Ascending aorta (tissue), 2 donors: Measurements from ENCODE around the gene MED28. TPM values are rescaled to one million over a fixed set of nuclear protein-coding genes. Genes with fewer than 3 reads are reported as not detected.
A peak's percentile ranks its signal among the peaks of the same experiment; 100 is the strongest.
"Not testable (repeated sequence)": the region's sequence is repeated elsewhere in the genome, so short reads cannot be mapped to it uniquely, and the experiment has no call there.

ENCODE experiments used
- DNase-seq, 2 donors: peaks; one replicate each; pipeline ENCODE4 v3.0.0-alpha.2; 2019; ENCODE audit warnings: low spot score in 2 of 2
- H3K27ac ChIP-seq, 2 donors: fragments of 200-600 bp; sonication (generic); one replicate each; pipeline ENCODE4 v1.5.1; 2016 to 2017; ENCODE audit warnings: mild to moderate bottlenecking in 1 of 2
- H3K27me3 ChIP-seq: fragments of 200-600 bp; sonication (generic); one replicate; pipeline ENCODE4 v1.5.1; 2017
- H3K36me3 ChIP-seq, 2 donors: fragments of 200-600 bp; sonication (generic); one replicate each; pipeline ENCODE4 v1.5.1; 2016
- H3K4me1 ChIP-seq, 2 donors: fragments of 200-600 bp; sonication (generic); one replicate each; pipeline ENCODE4 v1.5.1; 2016 to 2017; ENCODE audit warnings: mild to moderate bottlenecking in 1 of 2
- H3K4me3 ChIP-seq, 2 donors: fragments of 200-600 bp; sonication (generic); one replicate each; pipeline ENCODE4 v1.5.1; 2016 to 2017; ENCODE audit warnings: mild to moderate bottlenecking in 1 of 2
- H3K9me3 ChIP-seq, 2 donors: fragments of 200-600 bp; sonication (generic); one replicate each; pipeline ENCODE4 v1.5.1; 2016
- CTCF ChIP-seq, 3 experiments: fragments of 200-600 bp in 2 of 3; fragments of 450-650 bp in 1 of 3; sonication (generic) in 2 of 3; IDR thresholded peaks; one replicate each; pipeline ENCODE4 v1.5.1; 2016 to 2019; ENCODE audit warnings: antibody characterized with exemption in 3 of 3, mild to moderate bottlenecking in 1 of 3, moderate library complexity in 1 of 3
- intact Hi-C: fragments of 100-400 bp; cut with DNase I; formaldehyde crosslinking; loops from one replicate; pipeline ENCODE4 v1.15.1; 2023
- total RNA-seq: library from RNA; depleted of rRNA; stranded (reverse); fragments of >200 nt; gene quantifications from one replicate; pipeline ENCODE4 v1.1.0, GENCODE V29; 2016

The MED28 gene
- 6.2 TPM for total RNA-seq

DNA sequence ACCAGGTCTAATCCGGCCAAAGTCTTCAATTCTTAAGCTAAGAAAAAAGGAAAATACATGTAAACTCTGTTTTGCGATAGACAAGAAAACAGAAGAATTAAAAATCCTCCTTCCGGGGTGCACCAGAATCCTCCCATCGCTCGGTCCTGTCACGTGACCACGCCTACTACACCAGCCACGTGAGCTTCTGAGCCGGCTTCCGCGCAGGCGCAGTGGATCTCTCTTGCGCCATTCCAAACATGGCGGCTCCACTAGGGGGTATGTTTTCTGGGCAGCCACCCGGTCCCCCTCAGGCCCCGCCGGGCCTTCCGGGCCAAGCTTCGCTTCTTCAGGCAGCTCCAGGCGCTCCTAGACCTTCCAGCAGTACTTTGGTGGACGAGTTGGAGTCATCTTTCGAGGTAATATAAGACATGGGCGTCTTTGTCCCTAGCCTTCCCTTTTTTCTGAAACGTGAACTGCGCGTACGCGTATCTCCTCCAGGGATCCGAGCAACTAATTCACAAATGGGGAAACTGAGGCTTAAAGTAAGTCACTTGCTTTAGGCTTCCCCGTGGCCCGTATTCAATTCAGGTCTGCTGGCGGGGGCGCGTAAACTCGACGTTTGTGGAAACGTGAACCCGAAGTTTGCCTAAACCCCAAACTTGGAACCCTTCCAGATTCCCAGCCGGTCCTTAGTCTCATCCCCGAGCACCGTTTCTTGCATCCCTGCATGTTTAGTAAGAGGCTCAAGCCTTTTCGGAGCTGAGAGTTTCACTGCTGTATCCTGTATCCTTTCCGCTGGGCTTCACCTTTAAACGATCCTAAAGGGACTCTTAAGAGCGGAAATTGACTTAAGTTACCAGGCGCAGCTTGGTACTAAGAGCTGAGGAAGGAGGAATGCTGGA lies at the start of gene MED28:
TSS of gene MED28 (plus strand) at position 226 of the 884 bp plus-strand sequence. CDS start at position 240, 14 bp downstream.
- DNase-seq: peak; percentile 88 to 98
- Histone ChIP-seq H3K4me1 (peaks cover 4 to 21% of the 10 kb centered on the region in 2 donors), H3K27me3 (no peaks in the 10 kb centered on the region), H3K9me3 (no peaks in the 10 kb centered on the region), H3K36me3 (peaks cover 7 to 10% of the 10 kb centered on the region in 2 donors), H3K4me3 (peak within 1 kb of the TSS; percentile 80 to 91), H3K27ac (peak within 1 kb of the TSS; percentile 80 to 81)
- intact Hi-C loops: loop anchor here (1.0 to 2.0 kb wide), 3 partner anchors 37 to 406 kb away; partner anchors contain the start of genes DCAF16, LAP3, LCORL and NCAPG
- TF ChIP-seq CTCF (IDR thresholded peaks at IDR 0.05): peak in 1 of 3 experiments; percentile 21

GRCh38 chr4:17565846-17566245 lies 48.6 kb upstream of the MED28 start:
- intact Hi-C loops: no loop called here
- no peak for TF ChIP-seq CTCF (IDR thresholded peaks at IDR 0.05)
- Histone ChIP-seq H3K4me1 (no peaks in the 10 kb centered on the region), H3K4me3 (no peak overlapping the region), H3K36me3 (no peaks in the 10 kb centered on the region), H3K9me3 (no peaks in the 10 kb centered on the region), H3K27ac (no peak overlapping the region), H3K27me3 (no peaks in the 10 kb centered on the region)
- no peak for DNase-seq

- no peak overlapping the region for H3K27ac ChIP-seq
- no peak for TF ChIP-seq CTCF (IDR thresholded peaks at IDR 0.05)
- H3K4me3 ChIP-seq: no peak overlapping the region
- intact Hi-C loops: no loop called here
- no peaks in the 10 kb centered on the region for H3K9me3 ChIP-seq
- no peaks in the 10 kb centered on the region for H3K27me3 ChIP-seq
- no peaks in the 10 kb centered on the region for H3K36me3 ChIP-seq
- no peaks in the 10 kb centered on the region for H3K4me1 ChIP-seq
- DNase-seq: no peak
Observed at GRCh38 chr4:17567271-17567670, 47.2 kb upstream of the MED28 start.

GRCh38 chr4:17574206-17574605 lies 40.2 kb upstream of the MED28 start:
- TF ChIP-seq CTCF (IDR thresholded peaks at IDR 0.05): no peak
- no peak for DNase-seq
- Histone ChIP-seq H3K4me3 (no peak overlapping the region), H3K27me3 (no peaks in the 10 kb centered on the region), H3K36me3 (no peaks in the 10 kb centered on the region), H3K27ac (no peak overlapping the region), H3K9me3 (no peaks in the 10 kb centered on the region), H3K4me1 (peaks cover 6 to 17% of the 10 kb centered on the region in 2 donors)
- intact Hi-C loops: no loop called here

DNA sequence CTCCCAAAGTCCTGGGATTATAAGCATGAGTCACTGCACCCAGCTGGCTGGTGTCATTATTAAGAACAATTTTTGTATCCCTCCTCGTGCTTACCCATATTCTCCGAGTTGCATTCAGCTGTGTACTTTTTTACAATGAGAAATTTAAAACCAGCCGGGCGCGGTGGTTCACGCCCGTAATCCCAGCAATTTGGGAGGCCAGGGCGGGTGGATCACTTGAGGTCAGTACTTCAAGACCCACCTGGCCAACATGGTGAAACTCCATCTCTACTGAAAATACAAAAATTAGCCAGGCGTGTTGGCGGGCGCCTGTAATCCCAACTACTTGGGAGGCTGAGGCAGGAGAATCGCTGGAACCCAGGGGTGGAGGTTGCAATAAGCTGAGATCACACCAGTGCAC lies 39.3 kb upstream of the MED28 start:
- H3K36me3 ChIP-seq, H3K4me3 ChIP-seq, H3K27me3 ChIP-seq, DNase-seq, H3K27ac ChIP-seq, H3K9me3 ChIP-seq, intact Hi-C loops: not testable (repeated sequence)
- peaks cover 7 to 17% of the 10 kb centered on the region in 2 donors for H3K4me1 ChIP-seq
